ENCODE measurements around the gene C20orf173. TPM values are rescaled to one million over a fixed set of nuclear protein-coding genes. Genes with fewer than 3 reads are reported as not detected.
"Not testable (repeated sequence)": the region's sequence is repeated elsewhere in the genome, so short reads cannot be mapped to it uniquely, and the experiment has no call there.

C20orf173 gene
- total RNA-seq, 1 experiment from 2014 or later: not detected

- Mint-ChIP-seq H3K4me1 (no peaks in the 10 kb centered on the region), H3K27ac (no peak overlapping the region), H3K9me3 (peaks cover 3% of the 10 kb centered on the region; the same call in 1 of the 2 replicates), H3K36me3 (no peaks in the 10 kb centered on the region), H3K4me3 (no peak overlapping the region), H3K27me3 (ENCODE audit: low read depth) (no peaks in the 10 kb centered on the region)
- ATAC-seq (no peak), DNase-seq (ENCODE audit: low spot score) (no peak)
- ChIA-PET POLR2A (interaction anchor here (0.7 kb wide), 1 partner anchor 24 kb away, joined by 3 read pairs; no protein-coding TSS in a partner anchor), CTCF (interaction anchor here (0.6 kb wide), 1 partner anchor 98 kb away, joined by 3 read pairs; no protein-coding TSS in a partner anchor)
- no peak for TF ChIP-seq JUN (CRISPR knock-in tag; IDR thresholded peaks at IDR 0.05)
- TF ChIP-seq MXD4 (CRISPR knock-in tag; IDR thresholded peaks at IDR 0.05; ENCODE audit: borderline replicate concordance): no peak
- TF ChIP-seq ZBTB21 (CRISPR knock-in tag; IDR thresholded peaks at IDR 0.05; ENCODE audit: borderline replicate concordance): no peak
- TF ChIP-seq ATF6 (CRISPR knock-in tag; IDR thresholded peaks at IDR 0.05): no peak
- TF ChIP-seq OVOL2 (CRISPR knock-in tag; IDR thresholded peaks at IDR 0.05; ENCODE audit: borderline replicate concordance): no peak
- no peak for TF ChIP-seq GRHL2 (CRISPR knock-in tag; IDR thresholded peaks at IDR 0.05; ENCODE audit: insufficient replicate concordance, severe bottlenecking)
- TF ChIP-seq E2F4 (CRISPR knock-in tag; IDR thresholded peaks at IDR 0.05; ENCODE audit: borderline replicate concordance, low read depth): no peak
- no peak for TF ChIP-seq ZNF219 (CRISPR knock-in tag; IDR thresholded peaks at IDR 0.05; ENCODE audit: borderline replicate concordance)
- TF ChIP-seq ZMAT4 (CRISPR knock-in tag; IDR thresholded peaks at IDR 0.05): no peak
- no peak for TF ChIP-seq TCF7 (CRISPR knock-in tag; IDR thresholded peaks at IDR 0.05; ENCODE audit: low read depth)
- TF ChIP-seq GABPB1 (CRISPR knock-in tag; IDR thresholded peaks at IDR 0.05): no peak
- no peak for TF ChIP-seq ZNF512 (CRISPR knock-in tag; IDR thresholded peaks at IDR 0.05; ENCODE audit: borderline replicate concordance)
- no peak for TF ChIP-seq ZNF138 (CRISPR knock-in tag; conservative IDR thresholded peaks at IDR 0.05)
- TF ChIP-seq ZBTB43 (CRISPR knock-in tag; IDR thresholded peaks at IDR 0.05): no peak
These were observed 10.5 kb downstream of the C20orf173 start for GRCh38 chr20:35518955-35519354.

- H3K27me3 Mint-ChIP-seq (ENCODE audit: low read depth); ATAC-seq; DNase-seq (ENCODE audit: low spot score); H3K27ac Mint-ChIP-seq; H3K4me3 Mint-ChIP-seq; H3K36me3 Mint-ChIP-seq; H3K9me3 Mint-ChIP-seq; H3K4me1 Mint-ChIP-seq: not testable (repeated sequence)
- ChIA-PET POLR2A (interaction anchor here (0.7 kb wide), 1 partner anchor 1160 kb away, joined by 3 read pairs; no protein-coding TSS in a partner anchor), CTCF (interaction anchor here (0.7 to 1.5 kb wide), 3 partner anchors 22 to 54 kb away, joined by 3 to 4 read pairs (median 3); partner anchors contain the start of gene ERGIC3)
These were observed 11.7 kb downstream of the C20orf173 start for GRCh38 chr20:35517767-35518166.

GRCh38 chr20:35517125-35517524 is 12.3 kb downstream of the C20orf173 start:
- Mint-ChIP-seq H3K27me3 (ENCODE audit: low read depth) (no peaks in the 10 kb centered on the region), H3K4me1 (no peaks in the 10 kb centered on the region), H3K27ac (no peak overlapping the region), H3K36me3 (peaks cover under 1% of the 10 kb centered on the region), H3K4me3 (no peak overlapping the region), H3K9me3 (peaks cover 3% of the 10 kb centered on the region; the same call in 1 of the 2 replicates)
- TF ChIP-seq SOX15 (CRISPR knock-in tag; IDR thresholded peaks at IDR 0.05) (no peak), JAZF1 (CRISPR knock-in tag; IDR thresholded peaks at IDR 0.05) (no peak), JUN (CRISPR knock-in tag; IDR thresholded peaks at IDR 0.05) (no peak), MYBL2 (CRISPR knock-in tag; IDR thresholded peaks at IDR 0.05) (no peak), NFATC4 (CRISPR knock-in tag; IDR thresholded peaks at IDR 0.05) (no peak), TP53 (CRISPR knock-in tag; IDR thresholded peaks at IDR 0.05) (no peak), TEAD1 (CRISPR knock-in tag; IDR thresholded peaks at IDR 0.05) (no peak), ELF4 (CRISPR knock-in tag; IDR thresholded peaks at IDR 0.05; ENCODE audit: low read depth) (no peak), KAT7 (CRISPR knock-in tag; IDR thresholded peaks at IDR 0.05; ENCODE audit: borderline replicate concordance) (no peak)
- CTCF ChIA-PET: interaction anchor here (1.3 to 1.5 kb wide), 2 partner anchors 25 to 54 kb away, joined by 3 to 4 read pairs; partner anchors contain the start of gene ERGIC3
- no peak for ATAC-seq
- POLR2A ChIA-PET: interaction anchor here (0.6 kb wide), 1 partner anchor 333 kb away, joined by 5 read pairs; no protein-coding TSS in a partner anchor
- DNase-seq (ENCODE audit: low spot score): no peak
